Measurements from ENCODE around the gene ACOT12. TPM values are rescaled to one million over a fixed set of nuclear protein-coding genes. Genes with fewer than 3 reads are reported as not detected.

ACOT12 gene
- 1 to 10 TPM in 2 of 4 donors, not detected in 2; 3.7 to 6.5 TPM for total RNA-seq

- no peak for TF ChIP-seq POLR2A (IDR thresholded peaks at IDR 0.05)
- TF ChIP-seq CTCF (IDR thresholded peaks at IDR 0.05) = no peak
- Histone ChIP-seq H3K4me1 (peaks cover 0 to 11% (median 3%) of the 10 kb centered on the region in 4 donors), H3K9me3 (no peaks in the 10 kb centered on the region), H3K36me3 (no peaks in the 10 kb centered on the region), H3K27me3 (peaks cover 0 to 3% of the 10 kb centered on the region in 2 donors), H3K4me3 (peak within 1 kb of the TSS; percentile 21 to 55 (median 38)), H3K27ac (no peak within 1 kb of the TSS)
- DNase-seq = peak in 1 of 3 donors; percentile 51
These were observed at the start of gene ACOT12 for GRCh38 chr5:81393783-81394718. Gene ACOT12 (minus strand): TSS chr5:81394134. CDS start chr5:81394114, 20 bp downstream.

GRCh38 chr5:81435023-81435422 is 41.1 kb upstream of the ACOT12 start:
- Histone ChIP-seq H3K9me3 (no peaks in the 10 kb centered on the region), H3K4me1 (no peaks in the 10 kb centered on the region), H3K36me3 (no peaks in the 10 kb centered on the region), H3K4me3 (no peak overlapping the region), H3K27me3 (no peaks in the 10 kb centered on the region), H3K27ac (no peak overlapping the region)
- DNase-seq = no peak
- TF ChIP-seq CTCF (IDR thresholded peaks at IDR 0.05) (no peak), POLR2A (IDR thresholded peaks at IDR 0.05) (no peak)

GRCh38 chr5:81429985-81430384 is 36.1 kb upstream of the ACOT12 start:
- H3K36me3 ChIP-seq = no peaks in the 10 kb centered on the region
- no peaks in the 10 kb centered on the region for H3K9me3 ChIP-seq
- no peak for TF ChIP-seq CTCF (IDR thresholded peaks at IDR 0.05)
- TF ChIP-seq POLR2A (IDR thresholded peaks at IDR 0.05) = no peak
- no peak for DNase-seq
- H3K27ac ChIP-seq = no peak overlapping the region
- H3K4me3 ChIP-seq = no peak overlapping the region
- H3K27me3 ChIP-seq = no peaks in the 10 kb centered on the region
- H3K4me1 ChIP-seq = peaks cover 0 to 7% (median 0%) of the 10 kb centered on the region in 4 donors

- Histone ChIP-seq H3K27ac (no peak overlapping the region), H3K27me3 (no peaks in the 10 kb centered on the region), H3K4me1 (peaks cover 0 to 7% (median 0%) of the 10 kb centered on the region in 4 donors), H3K36me3 (no peaks in the 10 kb centered on the region), H3K9me3 (no peaks in the 10 kb centered on the region), H3K4me3 (no peak overlapping the region)
- no peak for DNase-seq
- TF ChIP-seq POLR2A (IDR thresholded peaks at IDR 0.05) = no peak
- no peak for TF ChIP-seq CTCF (IDR thresholded peaks at IDR 0.05)
These were observed 35.4 kb upstream of the ACOT12 start for GRCh38 chr5:81429363-81429762.

- Histone ChIP-seq H3K27ac (no peak overlapping the region), H3K27me3 (no peaks in the 10 kb centered on the region), H3K9me3 (no peaks in the 10 kb centered on the region), H3K4me3 (no peak overlapping the region), H3K4me1 (peaks cover 0 to 7% (median 0%) of the 10 kb centered on the region in 4 donors), H3K36me3 (no peaks in the 10 kb centered on the region)
- TF ChIP-seq POLR2A (IDR thresholded peaks at IDR 0.05) = no peak
- TF ChIP-seq CTCF (IDR thresholded peaks at IDR 0.05) = no peak
- DNase-seq = no peak
These were observed 34.9 kb upstream of the ACOT12 start for GRCh38 chr5:81428861-81429260.

Measured in Peyer's patch (tissue), 4 donors.